Measurements from ENCODE around the gene TRERF1.

DNA sequence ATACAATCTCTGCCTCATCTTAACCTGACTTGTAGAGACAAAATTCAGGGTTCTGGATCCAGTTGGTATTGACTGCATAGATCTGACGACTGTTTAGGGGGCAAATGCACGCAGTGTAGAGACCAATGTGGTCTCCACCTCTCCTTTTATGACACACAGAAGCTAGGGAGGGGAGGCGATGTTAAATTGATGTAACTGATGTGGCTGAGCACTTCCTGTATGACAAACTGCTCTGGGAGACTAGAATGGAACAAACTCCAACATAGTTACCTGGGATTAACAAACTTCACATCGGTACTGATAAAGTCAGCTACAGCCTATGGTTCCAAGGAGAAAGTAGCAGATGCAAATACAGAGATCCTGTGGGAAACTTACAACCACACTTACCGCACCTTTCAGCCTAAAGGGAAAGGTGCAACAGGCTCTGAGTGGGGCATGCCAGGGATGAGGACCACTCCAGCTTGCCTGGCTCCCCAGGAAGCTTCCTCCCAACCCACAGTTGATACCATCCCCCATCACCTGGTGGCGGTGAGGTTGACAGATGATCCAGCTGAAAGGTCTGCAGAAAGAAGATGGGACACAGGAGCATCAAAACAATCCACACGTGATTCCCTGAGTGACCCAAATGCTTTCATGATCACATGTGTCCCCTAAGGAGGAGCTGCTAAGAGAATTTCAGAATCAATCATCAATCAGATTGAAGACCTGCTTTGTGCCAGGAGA is 173.4 kb downstream of the TRERF1 start:
- TF ChIP-seq EZH2 (IDR thresholded peaks at IDR 0.05) = no peak
- no peak for TF ChIP-seq POLR2AphosphoS5 (IDR thresholded peaks at IDR 0.05; ENCODE audit: borderline replicate concordance, low read depth, low read length)
- no peak for TF ChIP-seq FOXP2 (optimal IDR thresholded peaks at IDR 0.05; ENCODE audit: control extremely low read depth, extremely low read length, insufficient read depth)

Measured in SK-N-MC (cell line).